ENCODE measurements around the gene RGMB.
A peak's percentile ranks its signal among the peaks of the same experiment; 100 is the strongest.

The RGMB gene

GRCh38 chr5:98785244-98785643, 11.8 kb downstream of the RGMB start:
- DNase-seq, result no peak

- DNase-seq, result no peak
Observed at GRCh38 chr5:98786191-98786853, 12.9 kb downstream of the RGMB start.

GRCh38 chr5:98787131-98787719, 13.8 kb downstream of the RGMB start:
- no peak for DNase-seq

- DNase-seq, result no peak
Observed at GRCh38 chr5:98789029-98789428, 15.6 kb downstream of the RGMB start.

- no peak for DNase-seq
Observed at GRCh38 chr5:98791001-98791519, 17.6 kb downstream of the RGMB start.

- DNase-seq, result no peak
Observed at GRCh38 chr5:98791898-98792580, 18.6 kb downstream of the RGMB start.

GRCh38 chr5:98793223-98793622, 19.8 kb downstream of the RGMB start:
- no peak for DNase-seq

- DNase-seq, result no peak
Observed at GRCh38 chr5:98794001-98794400, 20.5 kb downstream of the RGMB start.

- no peak for DNase-seq
Observed at GRCh38 chr5:98794414-98795080, 21.1 kb downstream of the RGMB start.

GRCh38 chr5:98795243-98795642, 21.8 kb downstream of the RGMB start:
- no peak for DNase-seq

- DNase-seq, result peak in 4 of 5 experiments; percentile 6 to 52 (median 12)
Observed at GRCh38 chr5:98796197-98796972, 22.9 kb downstream of the RGMB start.

GRCh38 chr5:98798371-98798770, 24.9 kb downstream of the RGMB start:
- DNase-seq, result no peak

- DNase-seq, result no peak
Observed at GRCh38 chr5:98798847-98799246, 25.4 kb downstream of the RGMB start.

GRCh38 chr5:98804066-98804465, 30.6 kb downstream of the RGMB start:
- DNase-seq, result no peak

GRCh38 chr5:98805070-98805469, 31.6 kb downstream of the RGMB start:
- DNase-seq, result no peak

- no peak for DNase-seq
Observed at GRCh38 chr5:98807806-98808205, 34.3 kb downstream of the RGMB start.

GRCh38 chr5:98810206-98810605, 36.7 kb downstream of the RGMB start:
- DNase-seq, result no peak

- peak in 1 of 5 experiments; percentile 21 for DNase-seq
Observed at GRCh38 chr5:98813755-98814154, 40.3 kb downstream of the RGMB start.

- no peak for DNase-seq
Observed at GRCh38 chr5:98816582-98817222, 43.2 kb downstream of the RGMB start.

GRCh38 chr5:98825582-98826375, 52.3 kb downstream of the RGMB start:
- DNase-seq, result no peak

- DNase-seq, result peak in 1 of 5 experiments; percentile 15
Observed at GRCh38 chr5:98827161-98827560, 53.7 kb downstream of the RGMB start.

All from T-helper 2 cell (primary cell).